Liver (tissue), 3 donors: Measurements from ENCODE around the gene PLN.

ENCODE experiments used
- EGR1 ChIP-seq, 2 donors: IDR thresholded peaks; 2 replicates each; pipeline ENCODE4 v1.6.1; 2016 to 2018; ENCODE audit warnings: antibody characterized with exemption in 2 of 2, low read depth in 2 of 2
- RAD21 ChIP-seq, 2 donors: IDR thresholded peaks; 2 replicates each; pipeline ENCODE4 v1.6.1; 2016; ENCODE audit warnings: antibody characterized with exemption in 2 of 2, mild to moderate bottlenecking in 2 of 2
- TAF1 ChIP-seq: conservative IDR thresholded peaks from 2 replicates; pipeline ENCODE4 v1.6.1; 2016; ENCODE audit warnings: antibody characterized with exemption, mild to moderate bottlenecking
- YY1 ChIP-seq: IDR thresholded peaks from 2 replicates; pipeline ENCODE4 v1.6.1; 2016; ENCODE audit warnings: antibody characterized with exemption, mild to moderate bottlenecking
- TF ChIP-seq, protein P1 (sequence below): fragments of 150-350 bp; IDR thresholded peaks from 2 replicates; pipeline ENCODE4 v1.5.1; 2017; ENCODE audit warnings: improper control_type of control experiment, low read depth, low read length; ENCODE audit not compliant: missing input control
- TF ChIP-seq, protein P2 (sequence below): IDR thresholded peaks from 2 replicates; pipeline ENCODE4 v1.6.1; 2016; ENCODE audit warnings: antibody characterized with exemption
- TF ChIP-seq, protein P3 (sequence below): IDR thresholded peaks from 2 replicates; pipeline ENCODE4 v1.6.1; 2016; ENCODE audit warnings: antibody characterized with exemption
- donor health status: healthy.
- donor health status: healthy.

DNA sequence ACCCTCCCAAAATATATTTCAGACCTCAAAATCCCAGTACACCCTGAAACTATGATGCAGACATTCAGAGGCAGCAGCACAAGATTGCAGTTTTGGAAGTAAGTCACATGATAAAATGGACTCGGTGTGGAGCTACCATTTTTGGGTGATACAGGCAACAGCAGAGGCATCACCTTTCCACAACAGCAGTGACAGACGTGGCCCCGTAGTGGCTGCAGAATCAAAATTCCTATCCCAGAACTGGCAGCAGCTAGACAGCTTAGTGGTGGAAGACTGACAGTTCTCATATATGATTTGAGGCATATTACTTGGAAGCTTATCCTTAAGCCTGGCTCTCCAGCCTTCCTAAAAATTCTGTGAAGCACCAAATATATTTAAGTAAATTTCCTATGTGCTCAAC lies 19.9 kb downstream of the PLN start:
- TF ChIP-seq TAF1: no peak
- TF ChIP-seq, protein P1, sequence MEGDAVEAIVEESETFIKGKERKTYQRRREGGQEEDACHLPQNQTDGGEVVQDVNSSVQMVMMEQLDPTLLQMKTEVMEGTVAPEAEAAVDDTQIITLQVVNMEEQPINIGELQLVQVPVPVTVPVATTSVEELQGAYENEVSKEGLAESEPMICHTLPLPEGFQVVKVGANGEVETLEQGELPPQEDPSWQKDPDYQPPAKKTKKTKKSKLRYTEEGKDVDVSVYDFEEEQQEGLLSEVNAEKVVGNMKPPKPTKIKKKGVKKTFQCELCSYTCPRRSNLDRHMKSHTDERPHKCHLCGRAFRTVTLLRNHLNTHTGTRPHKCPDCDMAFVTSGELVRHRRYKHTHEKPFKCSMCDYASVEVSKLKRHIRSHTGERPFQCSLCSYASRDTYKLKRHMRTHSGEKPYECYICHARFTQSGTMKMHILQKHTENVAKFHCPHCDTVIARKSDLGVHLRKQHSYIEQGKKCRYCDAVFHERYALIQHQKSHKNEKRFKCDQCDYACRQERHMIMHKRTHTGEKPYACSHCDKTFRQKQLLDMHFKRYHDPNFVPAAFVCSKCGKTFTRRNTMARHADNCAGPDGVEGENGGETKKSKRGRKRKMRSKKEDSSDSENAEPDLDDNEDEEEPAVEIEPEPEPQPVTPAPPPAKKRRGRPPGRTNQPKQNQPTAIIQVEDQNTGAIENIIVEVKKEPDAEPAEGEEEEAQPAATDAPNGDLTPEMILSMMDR: no peak
- no peak for TF ChIP-seq YY1
- TF ChIP-seq RAD21 (IDR thresholded peaks at IDR 0.05): no peak
- TF ChIP-seq, protein P2, sequence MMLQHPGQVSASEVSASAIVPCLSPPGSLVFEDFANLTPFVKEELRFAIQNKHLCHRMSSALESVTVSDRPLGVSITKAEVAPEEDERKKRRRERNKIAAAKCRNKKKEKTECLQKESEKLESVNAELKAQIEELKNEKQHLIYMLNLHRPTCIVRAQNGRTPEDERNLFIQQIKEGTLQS: no peak
- no peak for TF ChIP-seq EGR1 (IDR thresholded peaks at IDR 0.05; ENCODE audit: low read depth in 2 of 2)
- TF ChIP-seq, protein P3, sequence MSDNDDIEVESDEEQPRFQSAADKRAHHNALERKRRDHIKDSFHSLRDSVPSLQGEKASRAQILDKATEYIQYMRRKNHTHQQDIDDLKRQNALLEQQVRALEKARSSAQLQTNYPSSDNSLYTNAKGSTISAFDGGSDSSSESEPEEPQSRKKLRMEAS: no peak
